SW480 (cell line): ENCODE results near the gene ZNF791.
"Not testable (repeated sequence)": the region's sequence is repeated elsewhere in the genome, so short reads cannot be mapped to it uniquely, and the experiment has no call there.

ENCODE experiments used
- DNase-seq: peaks from one replicate; pipeline ENCODE4 v3.0.0-alpha.2; 2016; ENCODE audit warnings: low spot score

Gene ZNF791

DNA sequence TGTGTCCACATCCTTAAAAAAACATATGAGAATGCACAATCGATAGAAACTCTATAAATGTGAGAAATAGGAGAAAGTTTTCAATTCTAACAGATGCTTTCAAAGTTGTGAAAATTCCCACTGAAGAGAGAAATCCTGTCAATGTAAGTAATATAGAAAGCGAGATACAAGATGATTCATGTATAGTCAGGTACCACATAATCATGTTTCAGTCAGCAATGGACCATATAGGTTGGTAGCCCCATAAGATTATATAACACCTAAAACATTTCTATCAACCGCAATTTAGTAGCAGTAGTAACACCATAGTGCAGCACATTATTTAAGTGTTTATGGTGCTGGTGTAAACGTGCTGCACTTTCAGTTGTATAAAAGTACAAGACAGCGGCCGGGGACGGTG is 18.5 kb downstream of the ZNF791 start:
- DNase-seq, result no peak

GRCh38 chr19:12636631-12637030 is 25.9 kb downstream of the ZNF791 start:
- DNase-seq, result no peak

- no peak for DNase-seq
Measured at GRCh38 chr19:12638611-12639182, 28.0 kb downstream of the ZNF791 start.

DNA sequence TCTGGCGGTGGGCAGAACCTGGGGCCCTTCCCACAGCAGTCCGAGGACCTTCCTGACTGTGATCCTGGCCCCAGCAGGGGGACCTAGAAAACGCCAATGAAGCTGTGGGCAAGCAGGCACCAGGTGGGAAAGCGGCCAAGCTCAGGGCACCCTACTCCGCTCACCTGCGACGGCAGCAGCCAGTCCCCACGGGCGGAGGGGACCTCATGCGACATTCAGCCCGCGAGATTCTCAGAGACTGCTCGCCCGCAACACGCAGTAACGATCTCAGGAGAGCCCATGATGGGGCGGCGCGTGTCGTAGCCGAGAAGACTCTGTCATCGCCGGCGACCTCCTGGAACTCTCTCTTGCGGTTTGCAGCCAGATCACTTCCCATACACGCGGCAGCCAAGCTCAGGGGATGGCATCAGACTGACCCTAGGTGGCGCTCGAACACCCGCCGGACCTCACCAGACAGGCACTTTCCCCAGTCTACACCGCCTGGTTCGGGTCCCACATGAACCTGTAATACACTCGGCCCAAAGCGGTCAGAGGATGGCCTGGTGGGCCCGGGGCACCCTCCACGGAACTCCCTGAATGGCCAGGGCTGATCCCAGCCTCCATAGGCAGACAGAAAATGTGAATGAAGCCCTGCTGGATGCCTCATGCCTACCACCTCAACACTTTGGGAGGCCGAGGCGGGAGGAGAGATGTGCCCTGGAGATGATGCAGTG is 29.3 kb downstream of the ZNF791 start:
- peak; percentile 54 for DNase-seq

DNA sequence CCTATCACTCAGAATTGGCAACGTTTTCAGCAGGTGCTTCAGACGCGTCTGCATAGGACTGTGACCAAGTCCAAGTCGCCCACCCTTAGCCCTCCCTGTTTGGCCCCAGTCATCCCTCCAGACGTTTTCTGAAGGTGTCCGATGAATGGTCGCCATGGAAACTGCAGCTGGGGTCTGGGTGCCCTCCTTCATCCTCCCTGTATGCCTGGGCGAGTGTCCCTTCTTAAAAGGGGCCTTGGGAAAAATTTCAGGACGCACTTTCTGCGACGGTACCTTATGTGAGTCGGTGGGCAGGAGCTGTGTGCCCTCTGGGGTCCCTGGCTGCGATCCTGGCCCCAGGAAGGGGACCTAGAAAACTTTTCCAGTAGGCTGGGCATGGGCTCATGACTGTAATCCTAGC is 30.7 kb downstream of the ZNF791 start:
- DNase-seq, result no peak

DNA sequence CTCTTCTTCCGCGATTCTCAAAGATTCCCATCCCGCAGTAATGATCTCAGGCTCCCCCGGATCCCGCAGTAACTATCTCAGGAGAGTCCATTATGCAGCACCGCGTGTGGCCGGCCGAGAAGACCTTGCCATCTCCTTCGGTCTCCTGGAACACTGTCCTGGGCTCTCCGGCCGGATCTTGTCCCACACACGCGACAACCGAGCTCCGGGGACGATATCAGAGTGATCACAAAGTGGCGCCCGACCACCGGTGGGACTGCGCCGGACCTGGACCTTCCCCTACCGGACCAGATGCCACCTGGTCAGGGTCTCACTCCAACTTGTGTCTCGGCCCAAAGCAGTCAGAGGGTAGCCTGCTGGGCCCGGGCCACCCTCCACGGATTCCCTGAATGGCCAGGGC is 31.8 kb downstream of the ZNF791 start:
- DNase-seq, result no peak

GRCh38 chr19:12643716-12644115 is 33.0 kb downstream of the ZNF791 start:
- DNase-seq, result not testable (repeated sequence)

- no peak for DNase-seq
Measured at GRCh38 chr19:12646551-12646950, 35.8 kb downstream of the ZNF791 start.

GRCh38 chr19:12647047-12647446 is 36.3 kb downstream of the ZNF791 start:
- no peak for DNase-seq

DNA sequence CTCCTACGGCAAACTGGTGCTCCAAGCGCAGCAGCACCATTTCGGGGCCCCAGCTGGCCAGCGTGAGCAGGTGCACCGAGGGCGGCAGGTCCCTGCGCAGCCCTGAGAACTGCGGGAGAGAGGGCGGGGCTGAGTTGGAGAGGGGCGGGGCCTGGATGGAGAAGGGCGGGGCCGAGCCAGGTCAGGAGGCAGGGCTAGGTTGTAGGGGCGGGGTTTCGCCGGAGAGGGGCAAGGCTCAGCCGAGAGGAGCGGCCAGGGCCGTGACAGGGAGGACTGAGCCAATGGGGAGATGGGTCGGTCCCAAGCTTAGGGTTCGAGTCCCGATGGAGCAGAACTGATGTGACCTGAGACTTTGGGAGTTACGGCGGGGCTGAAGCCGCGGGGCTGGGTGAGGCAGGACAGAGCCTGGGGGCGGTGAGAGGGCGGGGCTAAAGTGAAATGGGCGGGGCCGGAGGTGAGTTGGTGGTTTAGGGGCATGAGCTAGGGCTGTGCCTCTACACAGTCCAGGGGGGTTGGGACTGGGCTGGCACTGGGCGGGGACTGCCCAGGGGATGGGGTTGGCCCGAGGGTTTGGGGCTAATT is 36.9 kb downstream of the ZNF791 start:
- no peak for DNase-seq

DNA sequence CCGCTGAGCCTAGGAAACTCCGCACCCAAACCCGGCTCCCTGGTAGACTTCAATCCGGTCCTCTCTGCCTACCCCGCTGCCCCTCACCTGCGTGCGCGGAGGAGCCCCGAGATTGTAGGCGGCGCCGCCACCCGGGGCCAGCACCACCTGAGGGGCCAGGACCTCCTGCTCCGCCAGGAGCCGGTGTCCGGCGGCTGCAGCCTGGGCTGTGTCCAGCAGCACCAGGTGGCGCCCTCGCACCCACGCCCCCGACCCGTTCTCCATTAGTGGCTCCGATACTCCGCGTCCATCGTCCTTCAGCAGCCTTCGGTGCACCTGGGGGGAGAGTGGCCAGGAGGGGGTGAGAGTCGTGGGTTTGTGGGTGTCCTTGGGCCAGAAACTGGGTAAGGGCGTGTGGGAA is 37.4 kb downstream of the ZNF791 start:
- no peak for DNase-seq

- no peak for DNase-seq
Measured at GRCh38 chr19:12649941-12650340, 39.2 kb downstream of the ZNF791 start.

- DNase-seq, result no peak
Measured at GRCh38 chr19:12652219-12652618, 41.5 kb downstream of the ZNF791 start.

- DNase-seq, result no peak
Measured at GRCh38 chr19:12655546-12655945, 44.8 kb downstream of the ZNF791 start.

DNA sequence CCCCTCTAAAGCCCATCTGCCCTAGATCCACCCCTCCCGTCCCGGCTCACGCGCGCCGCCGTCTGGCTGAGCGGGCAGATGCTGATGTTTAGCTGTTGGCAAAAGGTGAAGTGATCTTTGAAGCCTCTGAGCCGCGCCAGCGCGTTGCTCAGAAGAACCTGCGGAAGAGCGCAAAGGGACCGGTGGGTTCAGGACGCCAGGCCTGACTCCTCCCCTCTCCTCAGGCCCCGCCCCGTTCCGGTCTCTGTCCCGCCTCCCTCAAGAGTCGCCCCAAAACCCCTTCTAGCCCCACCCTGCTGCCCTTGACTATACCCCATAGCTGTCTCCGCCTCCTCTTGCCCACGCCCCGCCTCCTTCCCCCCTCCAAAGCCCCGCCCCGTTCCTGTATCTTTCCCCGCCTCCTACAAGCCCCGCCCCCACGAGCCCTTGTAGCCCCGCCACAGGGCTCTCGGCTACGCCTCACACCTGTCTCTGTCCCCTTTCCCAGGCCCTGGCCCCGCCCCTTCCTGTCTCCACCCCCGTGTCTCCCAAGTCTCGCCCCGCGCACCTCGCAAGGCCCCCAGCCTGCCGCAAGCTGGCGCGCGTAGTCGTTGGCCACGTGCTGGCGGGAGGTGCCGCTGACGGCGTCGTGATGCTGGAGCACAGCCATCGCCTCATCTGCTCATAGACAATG is 46.3 kb downstream of the ZNF791 start:
- no peak for DNase-seq

DNA sequence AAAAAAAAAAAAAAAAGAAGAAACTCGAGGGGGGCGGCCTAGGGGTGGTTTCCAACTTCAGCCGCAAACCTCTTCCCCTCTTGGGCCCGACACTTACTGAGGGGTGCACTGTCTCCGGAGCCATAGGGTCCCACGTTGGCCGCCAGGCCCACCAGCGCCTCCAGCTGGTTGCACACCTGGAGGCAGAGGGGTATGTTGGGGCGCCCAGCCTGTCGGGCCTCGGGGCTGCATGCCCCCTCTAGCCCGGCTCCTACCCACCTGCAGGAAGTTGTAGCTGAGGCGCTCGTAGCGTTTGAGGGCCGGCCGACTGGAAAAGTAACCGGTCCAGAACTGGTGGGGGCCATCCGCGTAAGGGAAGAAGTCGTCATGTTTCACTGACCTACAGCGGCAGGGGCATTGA is 47.2 kb downstream of the ZNF791 start:
- DNase-seq, result no peak

GRCh38 chr19:12660980-12661379 is 50.3 kb downstream of the ZNF791 start:
- no peak for DNase-seq

DNA sequence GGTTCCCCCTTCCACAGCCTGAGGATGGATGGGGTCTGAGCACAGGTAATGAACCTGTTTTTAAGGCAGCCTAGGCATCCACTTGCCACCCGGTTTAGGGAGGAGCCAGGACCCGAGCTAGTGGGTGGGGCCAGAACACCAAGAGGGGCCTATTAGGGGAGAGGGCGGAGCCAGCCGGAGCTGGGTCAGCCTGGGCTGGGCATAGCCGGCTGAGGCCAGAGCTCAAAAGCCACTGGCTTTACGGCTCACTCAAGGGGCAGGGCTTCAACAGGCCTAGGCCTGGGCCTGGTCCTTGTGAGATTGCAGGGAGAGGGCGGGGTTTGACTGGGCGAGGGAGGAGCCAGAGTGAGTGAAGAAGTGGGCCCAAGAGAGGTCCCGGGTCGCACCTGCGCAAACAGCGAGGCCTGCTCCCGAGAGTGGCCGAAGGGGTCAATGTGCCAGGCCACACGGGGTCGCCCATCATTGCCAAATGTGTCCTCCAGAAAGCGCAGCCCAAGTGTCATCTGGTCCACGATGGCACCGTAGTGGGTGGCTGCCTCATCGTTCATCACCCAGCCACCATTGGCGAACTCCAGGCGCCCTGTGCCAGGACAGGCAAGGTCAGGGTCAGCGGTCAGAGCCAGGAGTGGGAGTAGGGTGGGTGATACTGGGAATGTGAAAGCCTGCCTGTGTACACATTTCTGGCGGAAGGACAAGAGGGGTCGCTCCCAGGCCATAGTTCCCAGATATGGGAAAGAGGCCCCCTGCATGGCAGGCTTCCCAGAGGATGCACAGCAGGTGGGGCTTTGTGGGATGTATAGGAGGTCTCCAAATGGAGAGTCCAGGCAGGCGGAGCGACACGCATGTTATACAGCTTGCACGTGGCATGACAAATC is 53.9 kb downstream of the ZNF791 start:
- DNase-seq, result peak; percentile 22

GRCh38 chr19:12665281-12665573 is 54.5 kb downstream of the ZNF791 start:
- DNase-seq, result no peak

GRCh38 chr19:12665671-12666264 is 55.0 kb downstream of the ZNF791 start:
- no peak for DNase-seq

- DNase-seq, result peak; percentile 52
Measured at GRCh38 chr19:12666265-12667048, 55.7 kb downstream of the ZNF791 start, which contains the start of the genes MAN2B1 and WDR83. Gene MAN2B1, minus strand, starts transcription at chr19:12666742. Its CDS starts 41 bp downstream, at chr19:12666701. Gene WDR83, plus strand, starts transcription at chr19:12666807. Its CDS starts 2,984 bp downstream, at chr19:12669791.
